H1 (cell line): Measurements from ENCODE around the gene RELN. TPM values are rescaled to one million over a fixed set of nuclear protein-coding genes. Genes with fewer than 3 reads are reported as not detected.

Source experiments
- RNF2 ChIP-seq: fragments of 200-900, 300-1000 bp; sonication (generic); IDR thresholded peaks from 2 replicates; pipeline ENCODE4 v1.7.1; 2016; ENCODE audit warnings: borderline replicate concordance, low read depth, mild to moderate bottlenecking, antibody characterized with exemption, low read length; ENCODE audit not compliant: poor library complexity, severe bottlenecking; ENCODE audit errors: missing control alignments
- SUZ12 ChIP-seq: fragments of 200-600 bp; sonication (generic); IDR thresholded peaks from 2 replicates; pipeline ENCODE4 v1.6.1; 2012; ENCODE audit warnings: mild to moderate bottlenecking, inconsistent platforms, low read length, moderate library complexity, mixed read lengths
- polyA plus RNA-seq, 7 experiments: library from polyadenylated mRNA; depleted of rRNA in 3 of 7; stranded (reverse) in 5 of 7; unstranded in 2 of 7; fragments of >200 nt in 5 of 7; fragments of 200-250 nt in 2 of 7; gene quantifications; 1 replicate in 5 of 7; 2 replicates in 1 of 7; 4 replicates in 1 of 7; pipeline versions ENCODE4 v1.2.1 to v1.2.3, GENCODE V29; 2011 to 2013; ENCODE audit warnings: missing spikeins in 2 of 7, mixed read lengths in 2 of 7
- total RNA-seq: library from RNA; stranded (reverse); fragmentation: NEBNext Ultra II Directional; extraction: Animal tissue kit (Norgen Biotek cat#: 25700); gene quantifications from 2 replicates; pipeline ENCODE4 v1.2.1, GENCODE V29; 2021
- TF ChIP-seq, protein P1 (sequence below): fragments of 300-600 bp; sonication (generic); IDR thresholded peaks from 2 replicates; pipeline ENCODE4 v1.7.1; 2012; ENCODE audit warnings: low read length, moderate library complexity, mild to moderate bottlenecking, inconsistent platforms; ENCODE audit not compliant: insufficient replicate concordance

RELN gene
- total and polyA plus RNA-seq, 2 of the 8 experiments (the other 6 are each of a cell fraction or from before 2014, with no cell fraction given): 0.03 to 0.07 TPM

DNA sequence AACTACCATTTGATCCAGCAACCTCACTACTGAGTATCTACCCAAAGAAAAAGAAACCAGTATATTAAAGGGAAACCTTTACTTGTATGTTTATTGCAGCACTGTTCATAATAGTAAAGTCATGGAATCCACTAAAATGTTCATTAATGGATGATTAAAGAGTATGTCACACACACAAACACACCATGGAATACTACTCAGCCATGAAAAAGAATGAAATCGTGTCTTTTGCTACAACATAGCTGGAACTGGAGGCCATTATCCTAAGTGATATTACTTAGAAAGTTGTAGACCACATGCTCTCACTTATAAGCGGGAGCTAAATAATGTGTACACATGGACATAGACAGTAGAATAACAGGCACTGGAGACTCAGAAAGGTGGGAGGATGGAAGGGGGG, 340.4 kb downstream of the RELN start (continued):
- TF ChIP-seq, protein P1, sequence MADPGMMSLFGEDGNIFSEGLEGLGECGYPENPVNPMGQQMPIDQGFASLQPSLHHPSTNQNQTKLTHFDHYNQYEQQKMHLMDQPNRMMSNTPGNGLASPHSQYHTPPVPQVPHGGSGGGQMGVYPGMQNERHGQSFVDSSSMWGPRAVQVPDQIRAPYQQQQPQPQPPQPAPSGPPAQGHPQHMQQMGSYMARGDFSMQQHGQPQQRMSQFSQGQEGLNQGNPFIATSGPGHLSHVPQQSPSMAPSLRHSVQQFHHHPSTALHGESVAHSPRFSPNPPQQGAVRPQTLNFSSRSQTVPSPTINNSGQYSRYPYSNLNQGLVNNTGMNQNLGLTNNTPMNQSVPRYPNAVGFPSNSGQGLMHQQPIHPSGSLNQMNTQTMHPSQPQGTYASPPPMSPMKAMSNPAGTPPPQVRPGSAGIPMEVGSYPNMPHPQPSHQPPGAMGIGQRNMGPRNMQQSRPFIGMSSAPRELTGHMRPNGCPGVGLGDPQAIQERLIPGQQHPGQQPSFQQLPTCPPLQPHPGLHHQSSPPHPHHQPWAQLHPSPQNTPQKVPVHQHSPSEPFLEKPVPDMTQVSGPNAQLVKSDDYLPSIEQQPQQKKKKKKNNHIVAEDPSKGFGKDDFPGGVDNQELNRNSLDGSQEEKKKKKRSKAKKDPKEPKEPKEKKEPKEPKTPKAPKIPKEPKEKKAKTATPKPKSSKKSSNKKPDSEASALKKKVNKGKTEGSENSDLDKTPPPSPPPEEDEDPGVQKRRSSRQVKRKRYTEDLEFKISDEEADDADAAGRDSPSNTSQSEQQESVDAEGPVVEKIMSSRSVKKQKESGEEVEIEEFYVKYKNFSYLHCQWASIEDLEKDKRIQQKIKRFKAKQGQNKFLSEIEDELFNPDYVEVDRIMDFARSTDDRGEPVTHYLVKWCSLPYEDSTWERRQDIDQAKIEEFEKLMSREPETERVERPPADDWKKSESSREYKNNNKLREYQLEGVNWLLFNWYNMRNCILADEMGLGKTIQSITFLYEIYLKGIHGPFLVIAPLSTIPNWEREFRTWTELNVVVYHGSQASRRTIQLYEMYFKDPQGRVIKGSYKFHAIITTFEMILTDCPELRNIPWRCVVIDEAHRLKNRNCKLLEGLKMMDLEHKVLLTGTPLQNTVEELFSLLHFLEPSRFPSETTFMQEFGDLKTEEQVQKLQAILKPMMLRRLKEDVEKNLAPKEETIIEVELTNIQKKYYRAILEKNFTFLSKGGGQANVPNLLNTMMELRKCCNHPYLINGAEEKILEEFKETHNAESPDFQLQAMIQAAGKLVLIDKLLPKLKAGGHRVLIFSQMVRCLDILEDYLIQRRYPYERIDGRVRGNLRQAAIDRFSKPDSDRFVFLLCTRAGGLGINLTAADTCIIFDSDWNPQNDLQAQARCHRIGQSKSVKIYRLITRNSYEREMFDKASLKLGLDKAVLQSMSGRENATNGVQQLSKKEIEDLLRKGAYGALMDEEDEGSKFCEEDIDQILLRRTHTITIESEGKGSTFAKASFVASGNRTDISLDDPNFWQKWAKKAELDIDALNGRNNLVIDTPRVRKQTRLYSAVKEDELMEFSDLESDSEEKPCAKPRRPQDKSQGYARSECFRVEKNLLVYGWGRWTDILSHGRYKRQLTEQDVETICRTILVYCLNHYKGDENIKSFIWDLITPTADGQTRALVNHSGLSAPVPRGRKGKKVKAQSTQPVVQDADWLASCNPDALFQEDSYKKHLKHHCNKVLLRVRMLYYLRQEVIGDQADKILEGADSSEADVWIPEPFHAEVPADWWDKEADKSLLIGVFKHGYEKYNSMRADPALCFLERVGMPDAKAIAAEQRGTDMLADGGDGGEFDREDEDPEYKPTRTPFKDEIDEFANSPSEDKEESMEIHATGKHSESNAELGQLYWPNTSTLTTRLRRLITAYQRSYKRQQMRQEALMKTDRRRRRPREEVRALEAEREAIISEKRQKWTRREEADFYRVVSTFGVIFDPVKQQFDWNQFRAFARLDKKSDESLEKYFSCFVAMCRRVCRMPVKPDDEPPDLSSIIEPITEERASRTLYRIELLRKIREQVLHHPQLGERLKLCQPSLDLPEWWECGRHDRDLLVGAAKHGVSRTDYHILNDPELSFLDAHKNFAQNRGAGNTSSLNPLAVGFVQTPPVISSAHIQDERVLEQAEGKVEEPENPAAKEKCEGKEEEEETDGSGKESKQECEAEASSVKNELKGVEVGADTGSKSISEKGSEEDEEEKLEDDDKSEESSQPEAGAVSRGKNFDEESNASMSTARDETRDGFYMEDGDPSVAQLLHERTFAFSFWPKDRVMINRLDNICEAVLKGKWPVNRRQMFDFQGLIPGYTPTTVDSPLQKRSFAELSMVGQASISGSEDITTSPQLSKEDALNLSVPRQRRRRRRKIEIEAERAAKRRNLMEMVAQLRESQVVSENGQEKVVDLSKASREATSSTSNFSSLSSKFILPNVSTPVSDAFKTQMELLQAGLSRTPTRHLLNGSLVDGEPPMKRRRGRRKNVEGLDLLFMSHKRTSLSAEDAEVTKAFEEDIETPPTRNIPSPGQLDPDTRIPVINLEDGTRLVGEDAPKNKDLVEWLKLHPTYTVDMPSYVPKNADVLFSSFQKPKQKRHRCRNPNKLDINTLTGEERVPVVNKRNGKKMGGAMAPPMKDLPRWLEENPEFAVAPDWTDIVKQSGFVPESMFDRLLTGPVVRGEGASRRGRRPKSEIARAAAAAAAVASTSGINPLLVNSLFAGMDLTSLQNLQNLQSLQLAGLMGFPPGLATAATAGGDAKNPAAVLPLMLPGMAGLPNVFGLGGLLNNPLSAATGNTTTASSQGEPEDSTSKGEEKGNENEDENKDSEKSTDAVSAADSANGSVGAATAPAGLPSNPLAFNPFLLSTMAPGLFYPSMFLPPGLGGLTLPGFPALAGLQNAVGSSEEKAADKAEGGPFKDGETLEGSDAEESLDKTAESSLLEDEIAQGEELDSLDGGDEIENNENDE: no peak
- TF ChIP-seq SUZ12: no peak
- no peak for TF ChIP-seq RNF2
- TF ChIP-seq, all 59 proteins: peak for 0
